Measurements from ENCODE around the gene AIFM1.
"Not testable (repeated sequence)": the region's sequence is repeated elsewhere in the genome, so short reads cannot be mapped to it uniquely, and the experiment has no call there.

The AIFM1 gene

GRCh38 chrX:130117166-130117565, 48.5 kb downstream of the AIFM1 start:
- DNase-seq, result no peak

- not testable (repeated sequence) for DNase-seq
These were observed 50.3 kb downstream of the AIFM1 start for GRCh38 chrX:130115119-130115885.

DNA sequence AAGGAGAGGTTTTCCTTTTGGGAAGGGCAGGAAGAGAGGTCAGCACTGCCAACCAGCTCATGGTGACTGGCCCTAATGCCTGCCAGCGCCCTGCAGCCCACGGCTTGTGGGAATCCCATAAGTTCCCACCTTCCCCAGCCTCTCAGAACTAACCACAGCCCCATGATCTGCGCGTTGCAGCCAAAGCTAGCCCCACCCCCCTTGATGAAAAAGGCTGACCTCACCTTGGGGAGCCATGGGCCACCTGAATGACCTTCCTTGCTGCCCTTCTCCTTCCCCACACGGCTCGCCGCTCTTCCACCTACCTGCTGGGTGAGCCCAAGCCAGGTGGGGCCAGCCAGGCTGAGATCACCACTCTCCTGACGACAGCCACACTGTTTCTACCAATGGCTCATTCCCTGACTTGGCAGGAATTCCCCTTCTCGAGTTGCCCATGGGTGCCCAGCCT, 51.5 kb downstream of the AIFM1 start:
- DNase-seq, result no peak

GRCh38 chrX:130111220-130112154, 54.2 kb downstream of the AIFM1 start:
- no peak for DNase-seq

DNA sequence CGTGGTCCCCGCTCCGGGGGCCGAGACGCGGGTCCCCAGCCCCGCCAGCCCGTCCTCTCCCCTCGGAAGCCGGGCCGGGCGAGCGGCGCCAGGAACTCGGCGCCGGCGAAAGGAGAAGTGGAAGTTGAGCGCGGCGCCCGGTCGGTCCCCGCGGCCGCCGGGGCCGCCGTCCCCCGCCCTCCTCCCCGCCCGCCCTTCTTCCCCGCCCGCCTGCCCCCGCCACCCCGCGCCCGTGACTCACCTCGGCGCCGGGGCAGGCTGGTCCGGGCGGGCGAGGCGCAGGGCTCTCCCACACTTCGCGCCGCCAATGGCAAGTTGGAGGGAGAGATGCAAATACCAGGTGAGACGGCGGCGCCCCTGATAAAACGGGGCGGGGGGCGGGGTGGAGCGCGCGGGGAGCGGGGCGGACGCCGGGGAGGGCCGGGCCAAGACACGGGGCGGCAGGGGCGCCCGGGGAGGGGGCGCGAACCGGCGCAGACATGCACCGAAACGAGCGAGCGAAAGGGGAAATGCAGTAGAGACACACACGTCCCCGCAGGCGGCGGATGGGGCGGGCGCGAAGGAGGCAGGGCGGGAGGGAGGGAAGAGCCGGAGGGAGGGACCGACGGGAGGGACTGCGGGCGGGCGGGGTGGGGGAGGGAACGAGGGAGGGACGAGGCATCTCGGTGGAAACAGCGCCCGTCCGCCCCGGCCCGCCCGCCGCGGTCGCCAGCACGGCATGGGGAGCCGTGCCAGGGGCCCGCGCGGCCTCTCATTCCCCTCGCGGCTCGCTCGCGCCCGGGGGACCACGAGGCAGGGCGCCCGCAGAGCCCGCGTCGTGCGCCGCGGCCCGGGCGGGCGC, 55.0 kb downstream of the AIFM1 start, which contains the start of gene ELF4:
Gene ELF4, minus strand, starts transcription at position 119 of the 841 bp plus-strand sequence. CDS start 29,167 bp downstream, outside the sequence.
- DNase-seq, result no peak

DNA sequence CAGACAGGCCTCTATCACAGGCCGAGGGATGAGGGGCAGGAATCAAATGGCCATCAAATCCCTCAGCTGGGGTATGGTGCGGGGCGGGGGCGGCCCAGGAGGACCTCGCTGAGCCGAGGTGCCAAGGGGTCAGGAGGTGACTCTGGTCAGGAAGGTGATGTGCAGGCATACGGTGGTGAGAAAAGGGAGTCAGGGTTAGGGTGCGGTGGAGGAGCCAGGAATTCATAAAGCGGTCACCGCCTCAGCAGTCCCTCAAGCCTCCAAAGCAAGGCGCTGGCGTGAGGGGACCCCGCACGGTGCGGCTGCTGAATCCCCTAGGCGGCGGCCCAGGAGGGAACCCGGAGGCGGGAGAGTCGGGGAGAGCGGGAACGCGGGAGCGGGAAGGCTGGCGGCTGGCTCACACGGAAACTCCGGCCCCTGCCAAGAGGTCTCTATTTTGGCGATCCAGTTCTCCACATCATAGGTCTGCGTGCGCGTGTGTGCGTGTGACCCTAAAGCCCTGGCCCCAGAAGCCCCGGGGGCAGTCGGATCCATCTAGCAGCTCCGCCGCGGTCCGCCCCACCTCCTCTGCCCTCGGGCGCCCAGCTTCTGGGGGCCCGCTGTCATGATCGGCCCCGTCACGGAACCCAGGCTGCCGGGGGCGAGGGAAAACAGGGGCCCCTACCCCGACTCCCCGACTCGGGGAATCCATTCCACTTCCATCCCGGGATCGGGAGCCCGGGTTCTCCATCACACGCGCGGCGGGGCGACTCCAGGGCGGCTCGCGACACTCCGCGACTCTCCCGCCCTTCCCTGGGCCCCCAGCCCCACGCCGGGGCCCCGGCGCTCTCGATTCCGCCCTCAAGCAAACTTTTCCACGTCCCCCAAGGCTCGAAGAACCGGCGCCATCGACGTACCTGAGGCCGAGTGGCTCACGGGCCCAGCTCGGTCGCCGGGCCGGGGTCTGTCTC, 55.9 kb downstream of the AIFM1 start:
- DNase-seq, result no peak

DNA sequence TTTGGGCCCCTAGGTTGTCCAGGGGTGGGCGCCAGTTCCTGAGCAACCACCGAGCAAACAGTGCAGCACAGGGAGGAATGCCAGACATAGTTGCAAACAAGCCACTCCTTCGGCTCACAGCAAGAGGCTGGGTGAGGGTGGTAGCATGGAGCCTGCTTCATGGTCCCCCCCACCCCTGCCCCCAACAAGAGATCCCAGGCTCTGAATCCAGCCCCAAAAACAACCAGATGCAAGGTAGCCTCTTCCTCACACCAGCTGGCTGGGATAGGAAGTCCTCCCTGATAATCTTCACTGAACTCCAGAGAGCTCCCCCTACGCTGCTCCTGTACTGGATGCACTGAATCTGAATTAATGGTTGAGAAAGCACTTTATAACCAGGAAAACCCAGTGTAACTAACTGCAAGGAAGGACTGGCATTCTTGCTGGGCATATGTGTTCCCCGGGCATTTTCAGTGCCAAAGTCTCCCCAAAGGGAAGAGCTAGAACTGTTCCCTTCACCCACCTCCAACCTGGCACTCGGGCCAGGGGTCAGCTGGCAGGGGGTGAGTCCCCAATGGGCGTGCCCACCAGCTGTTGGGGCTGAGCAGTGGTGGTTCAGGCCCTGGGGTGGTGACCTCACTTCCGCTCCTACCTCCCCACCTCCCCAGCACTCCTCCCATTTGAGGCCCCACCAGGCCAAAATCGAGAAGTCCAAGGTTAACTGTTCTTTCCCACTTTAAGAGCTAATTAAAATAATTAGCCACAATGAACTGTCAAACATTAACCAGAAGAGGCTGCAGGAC, 56.8 kb downstream of the AIFM1 start:
- no peak for DNase-seq

- no peak for DNase-seq
These were observed 59.6 kb downstream of the AIFM1 start for GRCh38 chrX:130106071-130106470.

DNA sequence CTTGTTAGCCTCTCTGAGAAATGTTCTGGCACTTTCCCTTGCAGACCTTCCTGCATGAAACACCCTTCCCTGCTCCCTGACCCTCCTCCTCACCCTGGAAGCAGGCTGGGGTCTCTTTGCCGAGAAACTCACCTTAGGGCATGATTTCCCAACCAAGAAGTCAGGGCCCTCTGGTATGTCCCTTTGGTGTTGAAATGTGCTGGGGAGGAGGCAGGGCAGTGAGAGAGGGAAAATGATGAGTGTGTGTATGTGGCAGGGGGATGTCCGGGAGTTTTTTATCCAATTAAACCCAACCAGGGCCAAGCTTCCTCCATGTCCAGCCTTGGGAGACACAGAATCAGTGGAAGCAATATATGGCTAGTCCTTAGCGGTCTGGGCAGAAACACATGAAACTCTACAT, 60.4 kb downstream of the AIFM1 start:
- DNase-seq, result no peak

GRCh38 chrX:130103605-130104004, 62.0 kb downstream of the AIFM1 start:
- DNase-seq, result no peak

- no peak for DNase-seq
These were observed 65.5 kb downstream of the AIFM1 start for GRCh38 chrX:130100180-130100579.

GRCh38 chrX:130098210-130098552, 67.5 kb downstream of the AIFM1 start:
- DNase-seq, result no peak

- no peak for DNase-seq
These were observed 68.0 kb downstream of the AIFM1 start for GRCh38 chrX:130097507-130098209.

GRCh38 chrX:130095249-130096030, 70.2 kb downstream of the AIFM1 start:
- no peak for DNase-seq

GRCh38 chrX:130094696-130095095, 70.9 kb downstream of the AIFM1 start:
- no peak for DNase-seq

DNA sequence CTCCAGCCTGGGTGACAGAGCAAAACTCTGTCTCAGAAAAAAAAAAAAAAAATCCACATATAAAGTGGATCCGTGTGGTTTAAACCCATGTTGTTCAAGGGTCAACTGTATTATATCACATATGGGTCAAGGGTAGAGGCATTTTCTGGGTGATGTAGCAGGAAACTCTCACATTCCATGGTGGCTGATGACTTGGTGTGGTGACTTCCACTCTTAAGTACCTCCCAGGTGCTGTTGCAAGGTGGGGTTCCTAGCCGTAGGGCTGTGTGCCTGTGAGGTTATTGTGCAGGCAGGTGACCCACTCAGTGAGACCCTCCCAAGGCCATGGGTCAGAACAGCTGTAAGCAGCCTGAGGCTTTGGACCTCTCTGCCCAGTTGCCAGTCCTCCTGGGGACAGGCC, 72.4 kb downstream of the AIFM1 start:
- no peak for DNase-seq

DNA sequence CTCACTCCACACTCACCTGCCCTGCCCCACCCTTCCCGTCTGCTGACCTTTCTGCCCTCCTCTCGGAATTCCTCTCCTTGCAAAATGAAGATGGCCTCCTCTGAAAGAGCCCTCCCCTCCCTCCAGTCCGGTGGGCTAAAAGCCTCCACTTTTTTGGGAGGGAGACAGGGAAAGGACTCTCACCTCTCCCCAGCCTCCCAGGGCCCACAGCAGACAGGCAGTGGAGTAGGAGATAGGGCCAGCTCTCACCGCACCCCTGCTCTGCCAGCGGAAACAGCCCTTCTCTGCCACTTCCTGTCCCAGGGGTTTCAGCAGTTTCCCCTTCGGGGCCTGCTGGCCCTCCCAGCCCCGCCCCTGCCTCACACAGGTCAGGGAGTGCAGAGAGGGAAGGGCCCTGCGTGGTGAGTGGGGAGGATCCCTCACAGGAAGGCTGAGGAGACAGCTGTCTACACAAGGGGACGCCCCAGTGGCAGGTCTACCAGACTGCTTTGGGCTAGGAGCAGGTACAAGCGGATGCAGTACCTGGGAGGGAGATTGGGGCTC, 73.6 kb downstream of the AIFM1 start:
- no peak for DNase-seq

DNA sequence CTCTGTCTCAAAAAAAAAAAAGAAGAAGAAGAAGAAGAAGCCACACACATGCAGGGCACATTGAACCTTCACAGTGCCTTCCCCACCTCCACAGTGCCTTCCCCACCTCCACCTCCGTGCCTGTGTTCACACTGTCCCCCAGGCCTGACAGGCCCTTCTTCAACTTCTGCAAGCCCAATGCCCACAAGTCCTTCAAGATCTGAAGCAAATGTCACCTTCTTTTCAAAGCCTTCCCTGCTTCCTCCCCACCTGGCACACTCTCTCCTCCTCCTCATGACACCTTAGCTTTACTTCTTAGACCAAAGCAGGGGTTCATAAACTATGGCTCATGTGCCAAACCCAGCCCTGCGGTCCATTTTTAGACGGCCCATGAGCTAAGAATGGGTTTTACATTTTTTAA, 75.3 kb downstream of the AIFM1 start:
- DNase-seq, result no peak

Data from NCI-H2107 (cell line).